MG63 (cell line): ENCODE data around the gene LYZ. TPM values are rescaled to one million over a fixed set of nuclear protein-coding genes. Genes with fewer than 3 reads are reported as not detected.
A peak's percentile ranks its signal among the peaks of the same experiment; 100 is the strongest.

Source experiments
- DNase-seq: peaks from one replicate; pipeline ENCODE4 v3.0.0-alpha.2; 2020
- H3K27me3 ChIP-seq: fragments of 250-450 bp; sonication (Bioruptor Pico); 2 replicates; pipeline ENCODE4 v1.5.1; 2020; ENCODE audit warnings: mild to moderate bottlenecking, moderate library complexity
- H3K36me3 ChIP-seq: fragments of 250-450 bp; sonication (Bioruptor Pico); 2 replicates; pipeline ENCODE4 v1.5.1; 2020; ENCODE audit warnings: mild to moderate bottlenecking, moderate library complexity
- H3K4me3 ChIP-seq: fragments of 250-450 bp; sonication (Bioruptor Pico); 2 replicates; pipeline ENCODE4 v1.5.1; 2020; ENCODE audit warnings: mild to moderate bottlenecking, moderate library complexity
- H3K9me3 ChIP-seq: fragments of 250-450 bp; sonication (Bioruptor Pico); 2 replicates; pipeline ENCODE4 v1.5.1; 2020; ENCODE audit warnings: mild to moderate bottlenecking, moderate library complexity
- total RNA-seq: library from RNA; depleted of rRNA; stranded (reverse); fragments of >200 nt; shearing (Covaris generic); gene quantifications from 2 replicates; pipeline ENCODE4 v1.2.3, GENCODE V29; 2014; ENCODE audit warnings: low replicate concordance

LYZ gene
- total RNA-seq, 1 experiment from 2014 or later: not detected

GRCh38 chr12:69354172-69354555 is 6.0 kb downstream of the LYZ start:
- H3K9me3 ChIP-seq: no peaks in the 10 kb centered on the region
- H3K36me3 ChIP-seq: no peaks in the 10 kb centered on the region
- peaks cover 10% of the 10 kb centered on the region for H3K27me3 ChIP-seq
- DNase-seq: no peak
- H3K4me3 ChIP-seq: no peak overlapping the region

GRCh38 chr12:69354556-69355187 is 6.5 kb downstream of the LYZ start:
- DNase-seq: no peak

GRCh38 chr12:69355363-69356028 is 7.3 kb downstream of the LYZ start:
- no peak for DNase-seq

More at GRCh38 chr12:69354556-69355187, 6.5 kb downstream of the LYZ start:
- peaks cover 8% of the 10 kb centered on the region for H3K27me3 ChIP-seq
- H3K36me3 ChIP-seq: no peaks in the 10 kb centered on the region
- H3K9me3 ChIP-seq: no peaks in the 10 kb centered on the region
- H3K4me3 ChIP-seq: no peak overlapping the region

DNA sequence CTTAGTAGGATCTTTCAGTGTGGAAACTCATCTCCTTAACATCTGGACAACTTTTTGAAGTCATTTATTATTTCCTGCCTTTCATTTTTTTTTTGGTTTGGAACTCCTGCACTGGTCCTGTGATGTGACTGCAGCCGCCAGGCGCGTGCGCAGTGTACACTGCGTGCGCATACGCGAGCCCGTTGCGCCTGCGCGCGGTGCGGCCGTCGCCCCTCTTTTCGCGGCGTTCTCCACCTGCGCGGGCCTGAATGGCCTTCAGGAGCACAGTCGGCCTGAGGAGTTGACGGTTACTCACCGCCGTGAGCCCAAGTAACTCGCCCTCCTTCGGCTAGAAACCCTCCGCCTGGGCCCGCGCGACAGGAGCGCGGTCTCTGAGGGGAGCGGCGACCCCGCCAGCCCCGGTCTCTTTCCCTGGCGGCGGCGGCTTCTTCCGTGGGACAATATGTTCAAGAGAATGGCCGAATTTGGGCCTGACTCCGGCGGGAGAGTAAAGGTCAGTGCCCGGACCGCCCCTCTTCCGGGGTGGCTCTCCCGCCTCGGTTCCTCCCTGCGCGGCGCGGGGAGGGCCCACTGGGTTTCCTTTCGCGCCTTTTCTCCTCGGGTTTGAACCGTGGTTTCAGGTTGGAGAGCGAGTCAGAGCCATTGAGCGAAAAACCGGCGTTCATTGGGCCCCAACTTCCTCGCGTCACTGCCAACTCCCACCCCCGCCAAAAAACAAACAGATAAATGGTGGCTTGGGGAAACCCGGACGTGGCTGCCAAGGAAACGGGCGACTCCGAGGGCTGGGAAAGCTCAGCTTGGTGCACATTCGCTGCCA is 11.6 kb downstream of the LYZ start, which contains the start of gene YEATS4:
Gene YEATS4 (plus strand): TSS at position 213 of the 817 bp plus-strand sequence. CDS start 230 bp downstream, at position 443.
- Histone ChIP-seq H3K27me3 (no peaks in the 10 kb centered on the region), H3K9me3 (no peaks in the 10 kb centered on the region), H3K4me3 (peak within 1 kb of the TSS; percentile 92), H3K36me3 (peaks cover 16% of the 10 kb centered on the region)
- peak; percentile 93 for DNase-seq

More at GRCh38 chr12:69355363-69356028, 7.3 kb downstream of the LYZ start:
- Histone ChIP-seq H3K4me3 (no peak overlapping the region), H3K36me3 (no peaks in the 10 kb centered on the region), H3K27me3 (peaks cover 5% of the 10 kb centered on the region), H3K9me3 (no peaks in the 10 kb centered on the region)

GRCh38 chr12:69360348-69360672 is 12.1 kb downstream of the LYZ start:
- no peaks in the 10 kb centered on the region for H3K27me3 ChIP-seq
- H3K4me3 ChIP-seq: peak overlapping the region; percentile 92
- peaks cover 16% of the 10 kb centered on the region for H3K36me3 ChIP-seq
- DNase-seq: no peak
- H3K9me3 ChIP-seq: no peaks in the 10 kb centered on the region

DNA sequence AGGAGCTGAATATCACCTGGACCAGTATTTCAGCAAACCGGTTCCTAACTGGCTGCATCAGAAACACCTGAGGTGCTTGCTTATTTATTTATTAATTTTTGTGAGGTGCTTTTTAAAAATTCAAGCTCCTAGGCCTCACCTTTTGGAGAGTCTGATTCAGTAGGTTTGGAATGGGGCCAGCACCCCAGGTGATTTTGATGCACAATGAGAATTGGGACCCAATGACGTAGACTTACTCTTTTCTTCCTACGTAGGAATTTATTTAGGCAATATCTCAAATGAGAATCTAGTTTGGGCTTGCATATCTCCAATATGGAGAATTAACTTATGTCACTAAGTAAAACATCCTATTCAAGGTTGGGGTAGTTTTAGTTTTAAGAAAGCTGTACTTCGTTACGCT is 18.6 kb downstream of the LYZ start:
- Histone ChIP-seq H3K4me3 (no peak overlapping the region), H3K9me3 (no peaks in the 10 kb centered on the region), H3K36me3 (peaks cover 38% of the 10 kb centered on the region), H3K27me3 (no peaks in the 10 kb centered on the region)
- no peak for DNase-seq

DNA sequence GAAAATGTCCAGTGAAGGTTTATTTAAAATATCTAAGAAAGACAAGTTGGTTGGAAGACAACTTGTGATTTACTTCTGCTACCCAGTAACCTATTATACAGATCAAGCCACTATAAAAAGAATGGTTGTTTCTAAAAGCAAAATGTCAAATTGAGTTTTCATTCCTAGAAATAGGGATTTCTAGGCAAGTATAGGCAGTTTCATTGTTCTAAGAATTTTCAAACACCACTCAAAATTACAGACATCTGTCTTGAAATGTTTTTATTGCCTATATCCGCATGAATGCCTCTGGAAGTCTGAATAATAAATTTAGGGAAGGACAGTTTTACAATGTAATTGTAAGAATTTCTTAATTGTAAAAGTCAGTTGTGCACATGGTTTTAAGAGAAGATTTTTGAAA is 20.0 kb downstream of the LYZ start:
- peaks cover 45% of the 10 kb centered on the region for H3K36me3 ChIP-seq

GRCh38 chr12:69383074-69383473 is 34.9 kb downstream of the LYZ start:
- DNase-seq: no peak
- Histone ChIP-seq H3K9me3 (no peaks in the 10 kb centered on the region), H3K4me3 (no peak overlapping the region), H3K27me3 (no peaks in the 10 kb centered on the region), H3K36me3 (peaks cover 13% of the 10 kb centered on the region)

More for the DNA sequence above, 20.0 kb downstream of the LYZ start:
- no peaks in the 10 kb centered on the region for H3K27me3 ChIP-seq
- no peaks in the 10 kb centered on the region; the same call in 1 of the 2 replicates for H3K9me3 ChIP-seq
- DNase-seq: no peak
- no peak overlapping the region for H3K4me3 ChIP-seq

DNA sequence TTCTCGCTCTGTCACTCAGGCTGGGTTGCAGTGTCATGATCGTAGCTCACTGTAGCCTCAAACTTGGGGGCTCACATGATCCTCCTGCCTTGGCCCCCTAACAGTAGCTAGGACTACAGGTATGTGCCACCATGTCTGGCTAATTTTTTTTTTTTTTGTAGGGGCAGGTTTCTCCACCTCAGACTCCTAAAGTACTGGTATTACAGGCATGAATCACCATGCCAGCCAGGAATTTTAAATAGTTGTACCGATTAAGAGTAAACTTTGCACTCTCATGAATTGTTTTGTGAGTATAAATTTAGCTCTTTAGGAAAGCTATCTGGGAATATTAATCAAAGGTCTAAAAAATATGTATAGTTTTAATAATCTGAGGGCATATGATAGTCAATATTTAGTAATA is 36.9 kb downstream of the LYZ start:
- DNase-seq: no peak
- peaks cover 6% of the 10 kb centered on the region for H3K36me3 ChIP-seq

DNA sequence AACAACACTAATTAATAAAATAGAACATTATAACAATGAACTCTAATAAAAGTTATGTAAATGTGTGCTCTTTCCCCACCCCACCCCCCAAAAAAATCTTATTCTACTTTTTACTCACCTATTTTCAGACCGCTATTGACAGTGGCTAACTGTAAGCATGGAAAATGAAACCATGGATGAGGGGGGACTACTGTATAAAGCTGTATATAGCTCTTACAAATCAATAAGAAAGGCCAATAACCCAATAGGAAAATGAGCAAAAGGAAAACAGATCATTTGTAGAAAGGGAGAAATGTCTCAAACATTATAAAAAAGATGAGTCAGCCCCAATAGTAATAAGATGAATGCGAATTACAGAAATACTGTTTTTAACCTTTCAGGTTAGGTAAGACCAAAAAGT is 38.7 kb downstream of the LYZ start:
- Histone ChIP-seq H3K36me3 (peaks cover 19% of the 10 kb centered on the region), H3K4me3 (no peak overlapping the region), H3K27me3 (no peaks in the 10 kb centered on the region), H3K9me3 (no peaks in the 10 kb centered on the region)
- no peak for DNase-seq

More for the DNA sequence above, 36.9 kb downstream of the LYZ start:
- no peaks in the 10 kb centered on the region for H3K27me3 ChIP-seq
- no peak overlapping the region for H3K4me3 ChIP-seq
- no peaks in the 10 kb centered on the region for H3K9me3 ChIP-seq

- H3K27me3 ChIP-seq: no peaks in the 10 kb centered on the region
- H3K36me3 ChIP-seq: peaks cover 21% of the 10 kb centered on the region
- no peak for DNase-seq
- H3K4me3 ChIP-seq: no peak overlapping the region
- H3K9me3 ChIP-seq: no peaks in the 10 kb centered on the region
Measured at GRCh38 chr12:69388371-69388770, 40.2 kb downstream of the LYZ start.

DNA sequence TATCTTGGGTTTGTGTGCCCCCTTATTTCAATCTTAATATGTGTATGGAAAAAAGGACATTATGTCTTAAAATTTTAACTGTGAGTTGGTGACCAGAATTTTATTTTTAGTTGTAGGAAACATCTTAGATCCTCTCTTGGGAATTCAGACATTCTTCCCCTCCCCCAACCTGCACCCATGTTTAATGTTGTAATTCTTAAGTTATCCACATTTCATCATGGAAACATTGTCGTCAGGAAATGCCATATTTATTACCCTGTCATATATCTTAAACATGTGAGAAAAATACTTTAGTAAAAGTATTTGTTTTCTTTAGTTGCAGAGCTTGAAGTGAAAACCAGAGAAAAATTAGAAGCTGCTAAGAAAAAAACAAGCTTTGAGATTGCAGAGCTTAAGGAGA is 41.6 kb downstream of the LYZ start:
- no peak for DNase-seq
- no peaks in the 10 kb centered on the region for H3K9me3 ChIP-seq

GRCh38 chr12:69392179-69392928 is 44.2 kb downstream of the LYZ start:
- Histone ChIP-seq H3K27me3 (no peaks in the 10 kb centered on the region), H3K4me3 (no peak overlapping the region), H3K9me3 (peaks cover 5% of the 10 kb centered on the region; the same call in 1 of the 2 replicates), H3K36me3 (peaks cover 21% of the 10 kb centered on the region)
- DNase-seq: no peak

More for the DNA sequence above, 41.6 kb downstream of the LYZ start:
- peaks cover 21% of the 10 kb centered on the region for H3K36me3 ChIP-seq
- no peak overlapping the region for H3K4me3 ChIP-seq
- H3K27me3 ChIP-seq: no peaks in the 10 kb centered on the region

GRCh38 chr12:69396041-69396440 is 47.9 kb downstream of the LYZ start:
- no peak for DNase-seq
- peaks cover 9% of the 10 kb centered on the region for H3K36me3 ChIP-seq
- H3K27me3 ChIP-seq: no peaks in the 10 kb centered on the region
- peaks cover 5% of the 10 kb centered on the region; the same call in 1 of the 2 replicates for H3K9me3 ChIP-seq
- H3K4me3 ChIP-seq: no peak overlapping the region

DNA sequence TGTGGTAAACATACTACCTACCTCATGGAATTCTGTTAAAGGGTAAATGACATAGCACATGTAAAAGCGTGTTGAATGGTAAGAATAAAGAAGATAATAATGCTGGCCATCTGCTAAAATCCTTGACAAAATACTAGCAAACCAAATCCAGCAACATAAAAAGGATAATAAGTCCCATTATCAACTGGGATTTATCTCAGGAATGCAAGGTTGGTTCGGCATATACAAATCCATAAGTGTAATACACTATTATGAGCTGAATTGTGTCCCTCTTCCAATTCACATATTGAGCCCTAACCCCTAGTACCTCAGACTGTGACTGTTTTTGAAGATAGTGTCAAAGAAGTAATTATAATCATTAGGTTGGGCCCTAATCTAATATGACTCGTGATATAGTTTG is 48.8 kb downstream of the LYZ start:
- Histone ChIP-seq H3K9me3 (peaks cover 5% of the 10 kb centered on the region; the same call in 1 of the 2 replicates), H3K27me3 (no peaks in the 10 kb centered on the region), H3K4me3 (no peak overlapping the region), H3K36me3 (peaks cover 5% of the 10 kb centered on the region)
- no peak for DNase-seq

GRCh38 chr12:69397978-69398377 is 49.8 kb downstream of the LYZ start:
- no peak for DNase-seq
- no peak overlapping the region for H3K4me3 ChIP-seq
- no peaks in the 10 kb centered on the region for H3K27me3 ChIP-seq

More at GRCh38 chr12:69397978-69398377, 49.8 kb downstream of the LYZ start:
- H3K9me3 ChIP-seq: peaks cover 5% of the 10 kb centered on the region; the same call in 1 of the 2 replicates
- no peaks in the 10 kb centered on the region for H3K36me3 ChIP-seq
